HepG2 (cell line): Measurements from ENCODE around the gene TOB1. TPM values are rescaled to one million over a fixed set of nuclear protein-coding genes. Genes with fewer than 3 reads are reported as not detected.

Source experiments
- AHR ChIP-seq: IDR thresholded peaks from 2 replicates; pipeline ENCODE4 v1.6.1; 2018; ENCODE audit warnings: missing genetic modification reagents, missing compliant biosample characterization
- ARID3A ChIP-seq: IDR thresholded peaks from 2 replicates; pipeline ENCODE4 v1.6.1; 2012; ENCODE audit warnings: low read depth, low read length, improper control_type of control experiment
- ELK4 ChIP-seq: sonication (generic); formaldehyde crosslinking; IDR thresholded peaks from 2 replicates; pipeline ENCODE4 v1.9.0; 2021; ENCODE audit warnings: missing genetic modification reagents, borderline replicate concordance
- HNRNPK ChIP-seq: fragments of 200-400 bp; formaldehyde crosslinking; IDR thresholded peaks from 2 replicates; pipeline ENCODE4 v1.6.1; 2018; ENCODE audit warnings: low read length, low read depth, moderate library complexity, mild to moderate bottlenecking; ENCODE audit not compliant: poor library complexity, severe bottlenecking
- KDM2A ChIP-seq: sonication (generic); formaldehyde crosslinking; IDR thresholded peaks from 2 replicates; pipeline ENCODE4 v1.4.0; 2020; ENCODE audit warnings: low read depth, missing genetic modification reagents, borderline replicate concordance
- MTERF4 ChIP-seq: sonication (generic); formaldehyde crosslinking; IDR thresholded peaks from 2 replicates; pipeline ENCODE4 v1.8.0; 2023; ENCODE audit warnings: mild to moderate bottlenecking, missing genetic modification reagents
- NFIB ChIP-seq: sonication (generic); formaldehyde crosslinking; IDR thresholded peaks from 2 replicates; pipeline ENCODE4 v1.9.0; 2021; ENCODE audit warnings: missing genetic modification reagents, mild to moderate bottlenecking, borderline replicate concordance
- NKX3-1 ChIP-seq: sonication (generic); formaldehyde crosslinking; IDR thresholded peaks from 2 replicates; pipeline ENCODE4 v1.5.0; 2020; ENCODE audit warnings: missing genetic modification reagents
- PREB ChIP-seq: sonication (generic); formaldehyde crosslinking; IDR thresholded peaks from 2 replicates; pipeline ENCODE4 v1.4.0; 2020; ENCODE audit warnings: missing genetic modification reagents
- SALL2 ChIP-seq: sonication (generic); formaldehyde crosslinking; IDR thresholded peaks from 2 replicates; pipeline ENCODE4 v1.8.1; 2023; ENCODE audit warnings: mild to moderate bottlenecking, missing genetic modification reagents, inconsistent platforms
- SIN3A ChIP-seq: IDR thresholded peaks from 2 replicates; pipeline ENCODE4 v1.6.1; 2011; ENCODE audit warnings: low read depth, mild to moderate bottlenecking, control low read depth, low read length, borderline replicate concordance
- SMAD1 ChIP-seq: sonication (generic); formaldehyde crosslinking; IDR thresholded peaks from 2 replicates; pipeline ENCODE4 v1.4.0; 2020; ENCODE audit warnings: missing genetic modification reagents, low read depth, mild to moderate bottlenecking, borderline replicate concordance
- XRCC5 ChIP-seq: fragments of 200-400 bp; formaldehyde crosslinking; optimal IDR thresholded peaks from 2 replicates; pipeline ENCODE3; 2017; ENCODE audit warnings: mild to moderate bottlenecking, low read length
- ZBTB1 ChIP-seq: sonication (generic); formaldehyde crosslinking; IDR thresholded peaks from 2 replicates; pipeline ENCODE4 v1.4.0; 2020; ENCODE audit warnings: missing genetic modification reagents, borderline replicate concordance
- ZBTB20 ChIP-seq: sonication (generic); formaldehyde crosslinking; IDR thresholded peaks from 2 replicates; pipeline ENCODE4 v1.8.1; 2023; ENCODE audit warnings: missing genetic modification reagents, low read depth, mild to moderate bottlenecking, borderline replicate concordance
- ZBTB43 ChIP-seq: sonication (generic); formaldehyde crosslinking; conservative IDR thresholded peaks from 2 replicates; pipeline ENCODE4 v1.4.0; 2020; ENCODE audit warnings: missing genetic modification reagents
- ZNF230 ChIP-seq: sonication (generic); formaldehyde crosslinking; IDR thresholded peaks from 2 replicates; pipeline ENCODE4 v1.4.0; 2020; ENCODE audit warnings: mild to moderate bottlenecking, missing genetic modification reagents
- ZNF512 ChIP-seq: sonication (generic); formaldehyde crosslinking; IDR thresholded peaks from 2 replicates; pipeline ENCODE4 v1.4.0; 2020; ENCODE audit warnings: mild to moderate bottlenecking, missing genetic modification reagents
- ZNF598 ChIP-seq: sonication (generic); formaldehyde crosslinking; IDR thresholded peaks from 2 replicates; pipeline ENCODE4 v1.5.1; 2020; ENCODE audit warnings: mild to moderate bottlenecking, missing genetic modification reagents, borderline replicate concordance
- ZNF615 ChIP-seq: sonication (generic); formaldehyde crosslinking; IDR thresholded peaks from 2 replicates; pipeline ENCODE4 v1.5.0; 2020; ENCODE audit warnings: mild to moderate bottlenecking, missing genetic modification reagents, borderline replicate concordance
- polyA plus RNA-seq, 8 experiments: library from polyadenylated mRNA; depleted of rRNA in 3 of 8; stranded (reverse) in 7 of 8; unstranded in 1 of 8; fragments of >200 nt; fragmentation: Illumina TruSeq in 4 of 8; extraction: Trizol in 4 of 8; gene quantifications; 2 replicates each; pipeline versions ENCODE4 v1.2.1 to v1.2.3, GENCODE V29; 2011 to 2016; ENCODE audit warnings: low read depth in 4 of 8, missing spikeins in 1 of 8, mixed read lengths in 1 of 8; ENCODE audit not compliant: insufficient read depth in 1 of 8
- total RNA-seq, 5 experiments: library from RNA; depleted of rRNA; stranded (reverse); fragments of >200 nt; fragmentation: Illumina TruSeq; extraction: Trizol; gene quantifications; 2 replicates each; pipeline ENCODE4 v1.2.3, GENCODE V29; 2016; ENCODE audit warnings: low read depth in 1 of 5

The TOB1 gene
- total and polyA plus RNA-seq, 2 of the 13 experiments (the other 11 are each of a cell fraction or from before 2014, with no cell fraction given), result 21.9 to 57.7 TPM

- peak; percentile 87 for TF ChIP-seq MTERF4 (CRISPR knock-in tag)
- TF ChIP-seq ZNF230 (CRISPR knock-in tag), result no peak
- no peak for TF ChIP-seq ZBTB43
- TF ChIP-seq AHR, result no peak
- no peak for TF ChIP-seq ARID3A
- no peak for TF ChIP-seq SMAD1 (CRISPR knock-in tag)
- TF ChIP-seq KDM2A (CRISPR knock-in tag), result peak; percentile 23; the same call in 1 of the 2 replicates
- TF ChIP-seq NKX3-1 (CRISPR knock-in tag), result no peak
- peak; percentile 65; the same call in 1 of the 2 replicates for TF ChIP-seq ZNF598
- no peak for TF ChIP-seq HNRNPK
- peak; percentile 77; the same call in 1 of the 2 replicates for TF ChIP-seq ZBTB20 (CRISPR knock-in tag)
- no peak for TF ChIP-seq ELK4 (CRISPR knock-in tag)
- 0 out of 2 replicates have a peak, but pooled peaks have one; percentile 38 for TF ChIP-seq SALL2
- no peak for TF ChIP-seq PREB
- 0 out of 2 replicates have a peak, but pooled peaks have one; percentile 28 for TF ChIP-seq SIN3A
- TF ChIP-seq NFIB (CRISPR knock-in tag), result no peak
- no peak for TF ChIP-seq ZBTB1 (CRISPR knock-in tag)
- TF ChIP-seq ZNF615 (CRISPR knock-in tag), result no peak
- no peak for TF ChIP-seq XRCC5
- no peak for TF ChIP-seq ZNF512
Measured at GRCh38 chr17:50884439-50885311, 18.5 kb upstream of the TOB1 start (continued).
